H1 (cell line): ENCODE measurements around the gene MEGF9.

Experiments used
- CBX5 ChIP-seq: fragments of 300-800, 300-1000 bp; sonication (generic); IDR thresholded peaks from 2 replicates; pipeline ENCODE4 v1.7.1; 2016; ENCODE audit warnings: antibody characterized with exemption, low read length, low read depth
- CEBPB ChIP-seq: IDR thresholded peaks from 2 replicates; pipeline ENCODE4 v1.6.1; 2012; ENCODE audit warnings: low read depth, low read length
- CREB1 ChIP-seq: IDR thresholded peaks from 2 replicates; pipeline ENCODE4 v1.6.1; 2012; ENCODE audit warnings: inconsistent platforms
- CTCF ChIP-seq, 3 experiments: IDR thresholded peaks; 1 replicate in 2 of 3; 2 replicates in 1 of 3; pipeline versions ENCODE4 v1.5.1 to v1.6.1; 2011; ENCODE audit warnings: low read length in 3 of 3, mild to moderate bottlenecking in 3 of 3, inconsistent platforms in 2 of 3, low read depth in 1 of 3, moderate library complexity in 1 of 3; ENCODE audit not compliant: insufficient read depth in 1 of 3; ENCODE audit errors: control extremely low read depth in 1 of 3
- EP300 ChIP-seq, 2 experiments: IDR thresholded peaks; 1 replicate in 1 of 2; 2 replicates in 1 of 2; pipeline ENCODE4 v1.6.1; 2011 to 2012; ENCODE audit warnings: low read depth in 2 of 2, low read length in 2 of 2, mild to moderate bottlenecking in 2 of 2, borderline replicate concordance in 1 of 2, inconsistent platforms in 1 of 2, moderate library complexity in 1 of 2
- EZH2 ChIP-seq: fragments of 200-600 bp; sonication (generic); IDR thresholded peaks from 2 replicates; pipeline ENCODE4 v1.7.1; 2012; ENCODE audit warnings: low read depth, mild to moderate bottlenecking, moderate library complexity, low read length, inconsistent platforms; ENCODE audit not compliant: severe bottlenecking
- JUN ChIP-seq: IDR thresholded peaks from 2 replicates; pipeline ENCODE4 v1.6.1; 2011; ENCODE audit warnings: low read depth, mild to moderate bottlenecking, improper control_type of control experiment, low read length
- POLR2A ChIP-seq, 2 experiments: IDR thresholded peaks; 1 replicate in 1 of 2; 2 replicates in 1 of 2; pipeline ENCODE4 v1.6.1; 2011; ENCODE audit warnings: low read depth in 2 of 2, low read length in 2 of 2, mild to moderate bottlenecking in 2 of 2; ENCODE audit errors: control extremely low read depth in 1 of 2
- POLR2AphosphoS5 ChIP-seq: IDR thresholded peaks from 2 replicates; pipeline ENCODE4 v1.6.1; 2011; ENCODE audit warnings: low read depth, low read length
- RAD21 ChIP-seq, 2 experiments: IDR thresholded peaks in 1 of 2; conservative IDR thresholded peaks in 1 of 2; 2 replicates each; pipeline ENCODE4 v1.6.1; 2011; ENCODE audit warnings: low read depth in 2 of 2, low read length in 2 of 2, improper control_type of control experiment in 1 of 2, inconsistent platforms in 1 of 2, mild to moderate bottlenecking in 1 of 2, moderate library complexity in 1 of 2
- RFX5 ChIP-seq: IDR thresholded peaks from 2 replicates; pipeline ENCODE4 v1.6.1; 2011; ENCODE audit warnings: low read depth, low read length, improper control_type of control experiment, borderline replicate concordance
- SIX5 ChIP-seq: IDR thresholded peaks from 2 replicates; pipeline ENCODE4 v1.6.1; 2011; ENCODE audit warnings: mild to moderate bottlenecking, low read depth, low read length
- TAF1 ChIP-seq: IDR thresholded peaks from 2 replicates; pipeline ENCODE4 v1.6.1; 2011; ENCODE audit warnings: mild to moderate bottlenecking, low read depth, low read length
- YY1 ChIP-seq: IDR thresholded peaks from 2 replicates; pipeline ENCODE4 v1.6.1; 2011; ENCODE audit warnings: low read depth, mild to moderate bottlenecking, low read length

GRCh38 chr9:120683150-120683549, 31.1 kb downstream of the MEGF9 start:
- TF ChIP-seq CTCF (IDR thresholded peaks at IDR 0.05; ENCODE audit: control extremely low read depth in 1 of 3, insufficient read depth in 1 of 3, low read depth in 1 of 3, low read length in 3 of 3), result no peak
- no peak for TF ChIP-seq POLR2A (IDR thresholded peaks at IDR 0.05; ENCODE audit: control extremely low read depth in 1 of 2, low read depth in 2 of 2, low read length in 2 of 2)
- TF ChIP-seq CBX5, result no peak
- no peak for TF ChIP-seq TAF1
- TF ChIP-seq SIX5, result no peak
- no peak for TF ChIP-seq EZH2
- no peak for TF ChIP-seq CREB1
- no peak for TF ChIP-seq YY1
- TF ChIP-seq RAD21 (IDR thresholded peaks at IDR 0.05 in 1 of 2, conservative IDR thresholded peaks at IDR 0.05 in 1 of 2; ENCODE audit: low read depth in 2 of 2, low read length in 2 of 2), result no peak
- TF ChIP-seq POLR2AphosphoS5, result no peak
- no peak for TF ChIP-seq CEBPB
- TF ChIP-seq RFX5, result no peak
- TF ChIP-seq JUN, result no peak
- no peak for TF ChIP-seq EP300 (IDR thresholded peaks at IDR 0.05; ENCODE audit: borderline replicate concordance in 1 of 2, low read depth in 2 of 2, low read length in 2 of 2)
